HCT116 (cell line): ENCODE measurements around the gene POC1A.

ENCODE experiments used
- EZH2 ChIP-seq: fragments of 200-600 bp; sonication (generic); IDR thresholded peaks from 2 replicates; pipeline ENCODE4 v1.6.1; 2017; ENCODE audit warnings: antibody characterized with exemption, mixed run types
- RAD21 ChIP-seq: IDR thresholded peaks from 2 replicates; pipeline ENCODE4 v1.6.1; 2012; ENCODE audit warnings: low read depth, mild to moderate bottlenecking
- TF ChIP-seq, protein P1 (sequence below), 3 experiments: fragments of 200-600 bp in 1 of 3; sonication (generic) in 1 of 3; IDR thresholded peaks in 2 of 3; conservative IDR thresholded peaks in 1 of 3; 2 replicates each; pipeline ENCODE4 v1.5.1; 2012 to 2017; ENCODE audit warnings: low read depth in 2 of 3, low read length in 2 of 3, antibody characterized with exemption in 1 of 3, borderline replicate concordance in 1 of 3, control low read depth in 1 of 3, mild to moderate bottlenecking in 1 of 3, mixed read lengths in 1 of 3, mixed run types in 1 of 3, moderate library complexity in 1 of 3; ENCODE audit not compliant: insufficient read depth in 1 of 3

DNA sequence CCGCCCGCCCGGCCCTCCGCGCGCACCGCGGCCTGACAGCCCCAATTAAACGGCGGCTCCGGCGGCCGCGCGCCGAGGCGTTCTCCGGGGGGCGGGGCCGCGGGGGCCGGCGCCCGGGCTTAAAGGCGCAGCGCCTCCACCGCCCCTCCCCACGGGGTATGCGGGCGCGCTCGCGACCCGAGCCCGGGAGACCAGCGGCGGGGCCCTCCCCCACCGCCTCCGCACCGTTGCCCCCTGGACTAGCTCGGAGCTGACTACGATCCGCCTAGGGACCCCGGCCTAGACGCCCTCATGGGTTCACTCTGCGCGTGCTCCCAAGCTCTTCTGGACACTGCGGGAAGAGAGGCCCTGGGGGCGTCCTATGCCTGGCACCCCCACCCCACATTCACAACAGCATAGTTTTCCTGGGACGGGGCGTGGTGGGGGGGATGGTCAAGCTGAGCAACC is 97.7 kb downstream of the POC1A start, which contains the start of gene DUSP7:
- no peak for TF ChIP-seq EZH2
- TF ChIP-seq, protein P1, sequence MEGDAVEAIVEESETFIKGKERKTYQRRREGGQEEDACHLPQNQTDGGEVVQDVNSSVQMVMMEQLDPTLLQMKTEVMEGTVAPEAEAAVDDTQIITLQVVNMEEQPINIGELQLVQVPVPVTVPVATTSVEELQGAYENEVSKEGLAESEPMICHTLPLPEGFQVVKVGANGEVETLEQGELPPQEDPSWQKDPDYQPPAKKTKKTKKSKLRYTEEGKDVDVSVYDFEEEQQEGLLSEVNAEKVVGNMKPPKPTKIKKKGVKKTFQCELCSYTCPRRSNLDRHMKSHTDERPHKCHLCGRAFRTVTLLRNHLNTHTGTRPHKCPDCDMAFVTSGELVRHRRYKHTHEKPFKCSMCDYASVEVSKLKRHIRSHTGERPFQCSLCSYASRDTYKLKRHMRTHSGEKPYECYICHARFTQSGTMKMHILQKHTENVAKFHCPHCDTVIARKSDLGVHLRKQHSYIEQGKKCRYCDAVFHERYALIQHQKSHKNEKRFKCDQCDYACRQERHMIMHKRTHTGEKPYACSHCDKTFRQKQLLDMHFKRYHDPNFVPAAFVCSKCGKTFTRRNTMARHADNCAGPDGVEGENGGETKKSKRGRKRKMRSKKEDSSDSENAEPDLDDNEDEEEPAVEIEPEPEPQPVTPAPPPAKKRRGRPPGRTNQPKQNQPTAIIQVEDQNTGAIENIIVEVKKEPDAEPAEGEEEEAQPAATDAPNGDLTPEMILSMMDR (IDR thresholded peaks at IDR 0.05 in 2 of 3, conservative IDR thresholded peaks at IDR 0.05 in 1 of 3; ENCODE audit: borderline replicate concordance in 1 of 3, insufficient read depth in 1 of 3, low read depth in 2 of 3, low read length in 2 of 3) = no peak
- TF ChIP-seq RAD21 = no peak
